IPS-NIHi7 (cell line): Measurements from ENCODE around the gene TBC1D22A.
"Not testable (repeated sequence)": the region's sequence is repeated elsewhere in the genome, so short reads cannot be mapped to it uniquely, and the experiment has no call there.

Experiments used
- DNase-seq: peaks from one replicate; pipeline ENCODE4 v3.0.0; 2012; ENCODE audit warnings: mixed read lengths; ENCODE audit errors: extremely low spot score

The TBC1D22A gene

GRCh38 chr22:46774253-46774979 lies 12.0 kb downstream of the TBC1D22A start:
- no peak for DNase-seq

GRCh38 chr22:46774980-46775849 lies 12.8 kb downstream of the TBC1D22A start:
- no peak for DNase-seq

- no peak for DNase-seq
Observed at GRCh38 chr22:46775850-46776826, 13.7 kb downstream of the TBC1D22A start.

GRCh38 chr22:46776876-46777608 lies 14.6 kb downstream of the TBC1D22A start:
- DNase-seq: no peak

- DNase-seq: no peak
Observed at GRCh38 chr22:46777609-46777970, 15.1 kb downstream of the TBC1D22A start.

- no peak for DNase-seq
Observed at GRCh38 chr22:46779023-46779422, 16.6 kb downstream of the TBC1D22A start.

- DNase-seq: no peak
Observed at GRCh38 chr22:46779651-46780050, 17.2 kb downstream of the TBC1D22A start.

GRCh38 chr22:46780453-46780852 lies 18.0 kb downstream of the TBC1D22A start:
- DNase-seq: no peak

GRCh38 chr22:46781291-46781690 lies 18.8 kb downstream of the TBC1D22A start:
- DNase-seq: no peak

GRCh38 chr22:46782200-46782599 lies 19.8 kb downstream of the TBC1D22A start:
- not testable (repeated sequence) for DNase-seq

GRCh38 chr22:46783721-46784120 lies 21.3 kb downstream of the TBC1D22A start:
- no peak for DNase-seq

GRCh38 chr22:46788441-46789172 lies 26.2 kb downstream of the TBC1D22A start:
- no peak for DNase-seq

GRCh38 chr22:46789992-46790391 lies 27.5 kb downstream of the TBC1D22A start:
- no peak for DNase-seq

GRCh38 chr22:46791201-46791731 lies 28.8 kb downstream of the TBC1D22A start:
- no peak for DNase-seq

- DNase-seq: no peak
Observed at GRCh38 chr22:46792061-46792796, 29.8 kb downstream of the TBC1D22A start.

- DNase-seq: no peak
Observed at GRCh38 chr22:46792841-46793261, 30.4 kb downstream of the TBC1D22A start.

GRCh38 chr22:46793497-46793896 lies 31.0 kb downstream of the TBC1D22A start:
- no peak for DNase-seq

GRCh38 chr22:46794067-46794466 lies 31.6 kb downstream of the TBC1D22A start:
- DNase-seq: no peak

GRCh38 chr22:46794491-46794890 lies 32.0 kb downstream of the TBC1D22A start:
- no peak for DNase-seq
